H1 (cell line): ENCODE results near the gene SLC35B2. TPM values are rescaled to one million over a fixed set of nuclear protein-coding genes. Genes with fewer than 3 reads are reported as not detected.

Experiments
- CTBP2 ChIP-seq: IDR thresholded peaks from 2 replicates; pipeline ENCODE4 v1.7.0; 2011; ENCODE audit warnings: borderline replicate concordance, mild to moderate bottlenecking, moderate library complexity, mixed read lengths, low read length; ENCODE audit not compliant: insufficient read depth, insufficient read length
- EP300 ChIP-seq, 2 experiments: IDR thresholded peaks; 1 replicate in 1 of 2; 2 replicates in 1 of 2; pipeline ENCODE4 v1.6.1; 2011 to 2012; ENCODE audit warnings: low read depth in 2 of 2, low read length in 2 of 2, mild to moderate bottlenecking in 2 of 2, borderline replicate concordance in 1 of 2, inconsistent platforms in 1 of 2, moderate library complexity in 1 of 2
- HDAC6 ChIP-seq: IDR thresholded peaks from one replicate; pipeline ENCODE4 v1.7.1; 2012; ENCODE audit warnings: low read depth, mild to moderate bottlenecking, inconsistent platforms, low read length, moderate library complexity
- KDM4A ChIP-seq: IDR thresholded peaks from one replicate; pipeline ENCODE4 v1.7.1; 2012; ENCODE audit warnings: low read depth, mild to moderate bottlenecking, moderate library complexity, low read length, inconsistent platforms; ENCODE audit not compliant: severe bottlenecking
- MAX ChIP-seq: IDR thresholded peaks from 2 replicates; pipeline ENCODE4 v1.6.1; 2012; ENCODE audit warnings: inconsistent platforms
- NRF1 ChIP-seq: IDR thresholded peaks from 2 replicates; pipeline ENCODE4 v1.6.1; 2011; ENCODE audit warnings: mild to moderate bottlenecking, low read depth, low read length, improper control_type of control experiment
- RNF2 ChIP-seq: fragments of 200-900, 300-1000 bp; sonication (generic); IDR thresholded peaks from 2 replicates; pipeline ENCODE4 v1.7.1; 2016; ENCODE audit warnings: borderline replicate concordance, low read depth, mild to moderate bottlenecking, antibody characterized with exemption, low read length; ENCODE audit not compliant: poor library complexity, severe bottlenecking; ENCODE audit errors: missing control alignments
- RXRA ChIP-seq: IDR thresholded peaks from 2 replicates; pipeline ENCODE4 v1.6.1; 2011; ENCODE audit warnings: low read depth, mild to moderate bottlenecking, low read length, moderate library complexity; ENCODE audit not compliant: insufficient read depth
- SP2 ChIP-seq: IDR thresholded peaks from 2 replicates; pipeline ENCODE4 v1.6.1; 2012; ENCODE audit warnings: mild to moderate bottlenecking, low read length, inconsistent platforms
- TAF1 ChIP-seq: IDR thresholded peaks from 2 replicates; pipeline ENCODE4 v1.6.1; 2011; ENCODE audit warnings: mild to moderate bottlenecking, low read depth, low read length
- TCF12 ChIP-seq: IDR thresholded peaks from 2 replicates; pipeline ENCODE4 v1.6.1; 2011; ENCODE audit warnings: low read depth, mild to moderate bottlenecking, low read length
- ZNF274 ChIP-seq: IDR thresholded peaks from 2 replicates; pipeline ENCODE4 v1.7.0; 2012; ENCODE audit warnings: low read length, borderline replicate concordance; ENCODE audit errors: extremely low read depth
- polyA plus RNA-seq, 7 experiments: library from polyadenylated mRNA; depleted of rRNA in 3 of 7; stranded (reverse) in 5 of 7; unstranded in 2 of 7; fragments of >200 nt in 5 of 7; fragments of 200-250 nt in 2 of 7; gene quantifications; 1 replicate in 5 of 7; 2 replicates in 1 of 7; 4 replicates in 1 of 7; pipeline versions ENCODE4 v1.2.1 to v1.2.3, GENCODE V29; 2011 to 2013; ENCODE audit warnings: missing spikeins in 2 of 7, mixed read lengths in 2 of 7
- total RNA-seq: library from RNA; stranded (reverse); fragmentation: NEBNext Ultra II Directional; extraction: Animal tissue kit (Norgen Biotek cat#: 25700); gene quantifications from 2 replicates; pipeline ENCODE4 v1.2.1, GENCODE V29; 2021

The SLC35B2 gene
- total and polyA plus RNA-seq, 2 of the 8 experiments (the other 6 are each of a cell fraction or from before 2014, with no cell fraction given) = 29.5 to 65.0 TPM

- TF ChIP-seq HDAC6 (no peak), RXRA (no peak), EP300 (IDR thresholded peaks at IDR 0.05; ENCODE audit: borderline replicate concordance in 1 of 2, low read depth in 2 of 2, low read length in 2 of 2) (no peak), NRF1 (no peak), RNF2 (no peak), TCF12 (no peak), SP2 (no peak), CTBP2 (no peak), TAF1 (no peak), ZNF274 (no peak), KDM4A (no peak), MAX (no peak)
- TF ChIP-seq, all 59 proteins: peak for 0
These were observed 36.4 kb downstream of the SLC35B2 start (continued) for GRCh38 chr6:44220913-44221290.
